ENCODE data around the gene PIMREG.

GRCh38 chr17:6455321-6455705 lies 11.1 kb downstream of the PIMREG start:
- TF ChIP-seq CTCF (IDR thresholded peaks at IDR 0.05) = no peak
- TF ChIP-seq ZFX (IDR thresholded peaks at IDR 0.05; ENCODE audit: borderline replicate concordance) = no peak

Measured in 22Rv1 (cell line).